Measurements from ENCODE around the gene SLC13A1.
A peak's percentile ranks its signal among the peaks of the same experiment; 100 is the strongest.

The SLC13A1 gene

DNA sequence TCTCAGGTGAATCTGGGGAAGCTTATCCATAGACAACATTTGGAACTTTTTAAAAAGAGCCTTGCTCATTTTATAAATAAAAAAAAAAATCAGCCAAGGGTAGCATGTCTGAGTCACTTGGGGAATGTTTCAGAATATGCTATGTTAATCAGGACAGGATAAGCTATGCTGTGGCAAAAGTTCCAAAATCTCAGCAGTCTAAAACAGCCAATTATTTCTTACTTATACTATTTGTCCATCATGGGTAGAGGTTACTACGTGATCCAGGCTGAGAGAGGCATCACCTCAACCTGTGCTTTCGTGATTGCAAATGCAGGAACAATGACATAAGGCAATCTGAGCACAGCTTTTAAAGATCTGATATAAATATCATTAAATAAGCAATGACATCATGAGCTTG lies 6.5 kb downstream of the SLC13A1 start:
- no peak for DNase-seq (ENCODE audit: low spot score)

- DNase-seq (ENCODE audit: low spot score) = no peak
These were observed 8.6 kb downstream of the SLC13A1 start for GRCh38 chr7:123191132-123191531.

DNA sequence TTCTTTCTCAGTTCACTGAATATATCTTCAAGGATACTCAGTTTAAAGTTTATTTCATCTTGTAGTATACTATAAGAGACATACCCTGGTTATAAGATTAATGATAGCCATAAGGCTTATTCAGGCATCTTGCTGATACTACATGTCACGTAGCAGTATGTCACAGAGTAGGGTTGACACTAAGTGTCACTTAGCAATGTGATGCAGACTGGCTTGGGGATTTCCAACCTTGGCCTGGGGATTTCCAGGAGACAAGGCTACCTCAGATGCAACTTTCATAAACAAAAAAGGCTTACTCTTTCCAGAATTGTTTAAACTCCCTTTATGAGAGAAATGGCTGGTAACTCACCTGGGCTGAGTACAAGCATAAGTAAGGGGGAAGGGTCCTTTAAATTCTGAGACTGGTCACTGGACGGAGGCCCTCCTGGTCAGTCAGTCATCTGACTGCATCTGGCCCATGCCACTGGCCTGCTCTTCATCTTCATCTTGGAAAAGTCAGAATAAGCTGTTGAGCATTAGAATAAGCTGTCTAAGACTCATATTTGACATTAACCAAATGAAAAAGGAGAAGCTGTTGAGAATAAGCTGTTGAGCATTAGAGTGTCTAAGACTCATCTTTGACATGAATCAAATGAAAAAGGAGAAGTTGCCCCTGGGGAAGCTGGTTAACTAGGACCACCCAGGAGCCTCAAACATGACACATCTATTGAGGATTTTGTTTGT lies 9.5 kb downstream of the SLC13A1 start:
- DNase-seq (ENCODE audit: low spot score) = no peak

- DNase-seq (ENCODE audit: low spot score) = no peak
These were observed 14.0 kb downstream of the SLC13A1 start for GRCh38 chr7:123185756-123186155.

DNA sequence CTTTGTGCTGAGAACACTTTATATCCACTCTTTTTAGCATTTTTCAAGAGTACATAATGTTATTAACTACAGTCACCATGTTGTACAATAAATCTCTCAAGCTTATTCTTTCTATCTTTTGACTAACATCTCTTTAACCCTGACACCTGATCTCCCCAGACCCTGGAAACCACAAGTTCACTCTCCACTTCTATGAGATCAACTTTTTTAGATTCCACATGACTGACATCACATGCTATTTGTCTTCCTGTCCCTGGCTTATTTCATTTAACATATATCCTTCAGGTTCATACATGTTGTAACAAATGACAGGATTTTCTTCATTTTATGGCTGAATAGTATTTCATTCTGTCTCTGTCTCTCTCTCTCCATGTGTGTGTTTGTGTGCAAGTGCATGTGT lies 15.5 kb downstream of the SLC13A1 start:
- DNase-seq (ENCODE audit: low spot score) = no peak

- no peak for DNase-seq (ENCODE audit: low spot score)
These were observed 16.3 kb downstream of the SLC13A1 start for GRCh38 chr7:123183431-123183830.

DNA sequence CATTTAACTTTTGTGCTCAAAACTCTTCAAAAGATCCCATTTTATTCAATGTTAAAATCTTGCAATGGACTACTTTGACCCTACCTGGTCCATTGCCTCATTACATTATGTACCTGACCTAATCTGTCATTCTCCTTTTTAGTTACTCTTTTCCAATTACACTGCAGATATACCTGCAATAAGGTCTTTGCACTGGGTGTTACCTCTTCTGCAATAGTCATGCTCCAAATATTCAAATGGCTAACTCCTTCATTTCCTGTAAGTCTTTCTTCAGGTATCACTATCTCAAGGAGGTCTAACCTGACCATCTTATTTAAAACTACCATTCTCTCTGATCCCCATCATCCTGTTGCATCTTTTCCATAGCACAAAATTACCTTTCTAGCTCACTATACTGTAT lies 22.3 kb downstream of the SLC13A1 start:
- DNase-seq (ENCODE audit: low spot score) = no peak

GRCh38 chr7:123170333-123171246 lies 29.2 kb downstream of the SLC13A1 start:
- DNase-seq (ENCODE audit: low spot score) = no peak

- DNase-seq (ENCODE audit: low spot score) = no peak
These were observed 30.7 kb downstream of the SLC13A1 start for GRCh38 chr7:123169065-123169464.

DNA sequence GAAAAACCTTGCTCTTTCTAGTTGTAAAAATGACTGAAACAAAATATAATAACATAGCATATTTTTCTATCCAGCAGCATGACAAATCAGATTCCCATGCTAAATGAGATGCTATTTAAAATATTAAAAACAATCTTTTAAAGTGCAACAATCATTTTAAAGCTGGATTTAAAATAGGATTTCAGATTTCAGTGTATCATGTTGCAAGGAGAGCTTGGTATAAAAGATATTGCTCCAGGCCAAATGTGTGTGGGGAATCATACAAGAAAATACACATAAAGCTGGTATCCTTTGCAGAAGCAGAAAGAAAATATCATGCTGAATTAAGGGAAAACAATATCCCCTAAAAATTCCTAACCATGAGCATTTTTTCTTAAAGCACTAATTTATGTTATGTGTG lies 42.2 kb downstream of the SLC13A1 start:
- no peak for DNase-seq (ENCODE audit: low spot score)

GRCh38 chr7:123155571-123155970 lies 44.2 kb downstream of the SLC13A1 start:
- DNase-seq (ENCODE audit: low spot score) = no peak

DNA sequence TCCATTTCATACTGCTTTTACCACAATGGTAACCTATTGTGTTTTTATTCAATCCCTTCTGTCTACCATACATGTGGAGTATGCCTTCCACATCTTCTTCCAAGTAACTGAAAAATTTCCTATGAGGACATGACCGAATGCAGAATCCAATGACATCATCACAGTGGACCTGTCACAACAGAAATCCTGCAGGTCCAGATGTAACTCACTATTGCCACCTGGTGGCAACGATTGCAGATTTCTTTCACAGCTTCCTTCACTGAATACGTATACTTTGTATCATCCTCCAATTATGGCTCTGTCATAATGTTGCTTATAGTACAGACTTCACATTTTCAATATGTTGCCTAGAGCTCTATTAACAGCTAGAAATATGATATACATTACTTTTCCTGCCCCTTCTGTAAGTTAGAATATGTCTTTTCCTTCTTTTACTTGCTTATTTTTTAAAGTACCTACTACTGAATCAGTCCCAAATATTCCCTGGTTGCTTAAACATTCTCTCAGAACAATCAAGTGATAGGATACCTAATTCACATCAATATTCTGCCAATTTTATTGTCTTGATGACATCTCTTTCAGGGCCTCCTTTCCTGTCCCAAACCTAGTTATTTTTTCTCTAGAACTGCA lies 45.4 kb downstream of the SLC13A1 start:
- peak; percentile 49 for DNase-seq (ENCODE audit: low spot score)

DNA sequence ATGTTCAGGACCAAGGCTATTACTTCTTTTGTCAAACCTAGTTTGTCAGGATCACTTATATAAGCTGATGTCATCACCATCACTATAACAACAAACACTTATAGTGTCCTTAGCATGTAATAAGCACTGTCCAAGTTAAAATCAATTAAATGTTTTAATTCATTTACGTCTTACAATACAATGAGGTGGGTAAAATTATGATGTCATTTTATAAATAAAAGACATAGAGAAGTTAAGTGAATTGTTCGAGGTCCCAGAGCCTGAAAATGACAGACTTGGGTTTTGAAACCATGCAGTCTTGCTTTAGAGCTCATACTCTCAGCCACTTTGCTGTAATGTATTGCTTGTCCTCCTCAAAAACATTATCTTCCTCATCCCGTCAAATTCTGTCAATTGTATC lies 48.3 kb downstream of the SLC13A1 start:
- no peak for DNase-seq (ENCODE audit: low spot score)

- DNase-seq (ENCODE audit: low spot score) = no peak
These were observed 51.0 kb downstream of the SLC13A1 start for GRCh38 chr7:123148813-123149212.

- no peak for DNase-seq (ENCODE audit: low spot score)
These were observed 56.3 kb downstream of the SLC13A1 start for GRCh38 chr7:123143252-123144006.

DNA sequence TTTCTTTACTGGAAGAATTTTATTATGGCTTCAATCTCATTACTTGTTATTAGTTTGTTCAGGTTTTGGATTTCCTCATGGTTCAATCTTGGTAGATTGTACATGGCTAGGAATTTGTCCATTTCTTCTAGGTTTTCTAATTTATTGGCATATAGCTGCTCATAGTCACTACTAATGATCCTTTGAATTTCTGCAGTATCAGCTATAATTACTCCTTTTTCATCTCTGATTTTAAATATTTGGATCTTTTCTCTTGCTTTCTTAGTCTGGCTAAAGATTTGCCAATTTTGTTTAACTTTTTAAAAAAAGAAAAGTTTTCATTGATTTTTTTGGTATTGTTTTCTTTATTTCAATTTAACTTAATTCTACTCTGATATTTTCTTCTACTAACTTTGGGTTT lies 59.2 kb downstream of the SLC13A1 start:
- no peak for DNase-seq (ENCODE audit: low spot score)

GRCh38 chr7:123135960-123136359 lies 63.8 kb downstream of the SLC13A1 start:
- DNase-seq (ENCODE audit: low spot score) = no peak

GRCh38 chr7:123133924-123134323 lies 65.8 kb downstream of the SLC13A1 start:
- no peak for DNase-seq (ENCODE audit: low spot score)

DNA sequence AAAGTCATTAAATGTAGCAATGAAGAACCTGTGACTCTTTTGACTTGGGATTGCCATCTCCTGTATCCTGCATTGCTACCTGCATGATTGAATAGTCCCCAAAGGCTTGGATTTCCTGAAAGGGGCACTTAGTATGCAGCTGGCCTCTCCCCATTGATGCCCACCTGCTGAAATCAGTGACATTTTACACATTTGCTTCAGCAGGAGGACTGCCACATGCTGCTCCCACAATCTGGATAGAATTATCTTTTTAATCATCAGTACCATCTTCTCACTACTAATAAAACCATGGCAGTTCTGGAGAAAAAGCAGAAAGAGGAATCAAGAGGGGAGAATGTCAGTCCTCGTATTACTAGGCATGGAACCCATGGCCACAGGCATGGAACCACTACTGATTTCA lies 67.8 kb downstream of the SLC13A1 start:
- DNase-seq (ENCODE audit: low spot score) = no peak

DNA sequence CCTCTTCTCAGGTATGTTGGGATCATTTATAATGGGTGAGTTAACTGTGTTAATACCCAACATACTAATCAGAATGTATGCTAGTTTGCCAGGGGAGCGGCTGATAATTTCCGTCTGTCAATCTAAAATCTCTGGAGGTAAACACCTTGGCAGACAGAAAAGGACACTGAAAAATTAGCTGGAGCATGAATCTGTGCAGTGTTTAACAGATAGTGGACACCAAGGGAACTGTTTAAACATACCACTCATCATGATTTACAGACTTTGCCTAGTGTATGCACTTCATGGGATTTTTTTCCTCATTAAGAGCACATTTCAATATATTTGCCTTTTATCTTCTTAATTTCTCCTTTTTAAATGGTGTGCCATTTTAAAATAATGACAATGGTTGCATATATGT lies 68.2 kb downstream of the SLC13A1 start:
- no peak for DNase-seq (ENCODE audit: low spot score)

DNA sequence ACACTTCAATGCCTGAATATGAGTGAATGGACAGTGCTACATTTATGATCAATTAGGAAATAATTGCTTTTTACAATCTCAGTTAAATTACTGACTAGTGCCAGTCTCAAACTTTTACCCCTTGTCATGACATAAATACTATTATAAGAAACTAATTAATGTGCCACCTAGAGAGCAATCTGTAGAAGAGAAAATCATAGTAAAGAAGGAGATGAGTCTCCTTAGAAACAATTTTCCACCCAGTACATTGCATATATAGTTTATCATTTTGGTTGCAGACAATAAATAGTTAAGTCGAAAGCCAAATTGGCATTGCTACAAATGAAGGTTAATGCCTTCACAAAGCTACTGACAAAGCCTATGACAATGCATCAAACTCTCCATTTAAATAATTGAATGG lies 68.6 kb downstream of the SLC13A1 start:
- no peak for DNase-seq (ENCODE audit: low spot score)

DNA sequence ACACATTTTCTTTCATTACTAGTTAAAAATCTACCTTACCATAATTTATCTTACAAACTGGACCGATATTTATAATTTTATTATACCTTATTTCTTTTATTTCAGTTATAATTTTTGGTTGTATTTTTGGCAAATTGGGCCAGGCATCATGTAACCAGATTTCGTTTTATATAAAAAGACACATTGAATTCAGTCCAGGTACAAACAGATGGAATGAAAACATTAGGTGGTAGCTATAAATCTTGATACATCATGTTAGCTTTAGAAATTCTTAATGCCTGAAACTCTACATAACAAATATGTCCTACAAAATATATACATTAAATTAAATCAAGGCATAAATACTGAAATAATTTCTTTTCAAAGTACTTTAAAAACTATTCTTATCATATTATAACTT lies 73.1 kb downstream of the SLC13A1 start:
- no peak for DNase-seq (ENCODE audit: low spot score)

All from GM03348 (cell line).